ENCODE data around the gene KHDRBS1. TPM values are rescaled to one million over a fixed set of nuclear protein-coding genes. Genes with fewer than 3 reads are reported as not detected.

Gene KHDRBS1
- total RNA-seq, 4 donors from 2014 or later: 49.6 to 63.5 (median 57.2) TPM

DNA sequence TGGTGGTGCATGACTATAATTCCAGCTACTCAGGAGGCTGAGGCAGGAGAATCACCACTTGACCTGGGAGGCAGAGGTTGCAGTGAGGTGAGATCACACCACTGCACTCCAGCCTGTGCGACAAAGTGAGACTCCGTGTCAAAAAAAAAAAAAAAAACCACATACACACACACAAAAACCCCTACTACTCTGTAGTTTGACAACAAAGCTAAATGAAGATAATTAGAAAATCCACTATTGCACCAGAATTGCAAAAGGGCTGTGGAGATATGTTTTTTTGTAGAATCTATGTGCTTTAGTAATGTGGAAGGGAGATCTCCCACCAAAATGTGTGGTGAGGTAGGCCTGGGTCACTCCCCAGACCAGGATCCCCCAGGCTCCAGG lies 32.2 kb upstream of the KHDRBS1 start:
- TF ChIP-seq, protein P1, sequence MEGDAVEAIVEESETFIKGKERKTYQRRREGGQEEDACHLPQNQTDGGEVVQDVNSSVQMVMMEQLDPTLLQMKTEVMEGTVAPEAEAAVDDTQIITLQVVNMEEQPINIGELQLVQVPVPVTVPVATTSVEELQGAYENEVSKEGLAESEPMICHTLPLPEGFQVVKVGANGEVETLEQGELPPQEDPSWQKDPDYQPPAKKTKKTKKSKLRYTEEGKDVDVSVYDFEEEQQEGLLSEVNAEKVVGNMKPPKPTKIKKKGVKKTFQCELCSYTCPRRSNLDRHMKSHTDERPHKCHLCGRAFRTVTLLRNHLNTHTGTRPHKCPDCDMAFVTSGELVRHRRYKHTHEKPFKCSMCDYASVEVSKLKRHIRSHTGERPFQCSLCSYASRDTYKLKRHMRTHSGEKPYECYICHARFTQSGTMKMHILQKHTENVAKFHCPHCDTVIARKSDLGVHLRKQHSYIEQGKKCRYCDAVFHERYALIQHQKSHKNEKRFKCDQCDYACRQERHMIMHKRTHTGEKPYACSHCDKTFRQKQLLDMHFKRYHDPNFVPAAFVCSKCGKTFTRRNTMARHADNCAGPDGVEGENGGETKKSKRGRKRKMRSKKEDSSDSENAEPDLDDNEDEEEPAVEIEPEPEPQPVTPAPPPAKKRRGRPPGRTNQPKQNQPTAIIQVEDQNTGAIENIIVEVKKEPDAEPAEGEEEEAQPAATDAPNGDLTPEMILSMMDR (IDR thresholded peaks at IDR 0.05): no peak
- no peak for DNase-seq (ENCODE audit: low spot score)
- ATAC-seq (ENCODE audit: low FRiP score): no peak

DNA sequence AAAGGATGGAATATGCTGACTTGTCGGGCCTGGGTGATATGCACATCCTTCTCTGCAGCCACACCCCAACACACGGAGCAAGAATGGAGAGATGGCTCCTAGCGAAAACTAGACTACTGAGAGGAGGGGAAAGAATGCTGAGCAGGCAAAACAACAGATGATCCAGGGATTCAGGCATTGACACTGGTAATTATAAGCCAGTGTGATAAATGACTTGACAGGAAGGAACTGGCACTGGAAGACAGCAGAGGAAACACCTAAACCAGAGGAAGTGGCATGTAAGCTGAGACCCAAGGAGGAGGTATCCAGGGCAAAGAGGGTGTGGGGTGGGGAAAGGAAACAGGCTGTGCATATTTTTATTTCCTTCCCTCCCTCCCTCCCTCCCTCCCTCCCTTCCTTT lies 31.7 kb upstream of the KHDRBS1 start:
- no peak for ATAC-seq (ENCODE audit: low FRiP score)
- no peak for DNase-seq (ENCODE audit: low spot score)
- TF ChIP-seq, protein P1 (IDR thresholded peaks at IDR 0.05): no peak

DNA sequence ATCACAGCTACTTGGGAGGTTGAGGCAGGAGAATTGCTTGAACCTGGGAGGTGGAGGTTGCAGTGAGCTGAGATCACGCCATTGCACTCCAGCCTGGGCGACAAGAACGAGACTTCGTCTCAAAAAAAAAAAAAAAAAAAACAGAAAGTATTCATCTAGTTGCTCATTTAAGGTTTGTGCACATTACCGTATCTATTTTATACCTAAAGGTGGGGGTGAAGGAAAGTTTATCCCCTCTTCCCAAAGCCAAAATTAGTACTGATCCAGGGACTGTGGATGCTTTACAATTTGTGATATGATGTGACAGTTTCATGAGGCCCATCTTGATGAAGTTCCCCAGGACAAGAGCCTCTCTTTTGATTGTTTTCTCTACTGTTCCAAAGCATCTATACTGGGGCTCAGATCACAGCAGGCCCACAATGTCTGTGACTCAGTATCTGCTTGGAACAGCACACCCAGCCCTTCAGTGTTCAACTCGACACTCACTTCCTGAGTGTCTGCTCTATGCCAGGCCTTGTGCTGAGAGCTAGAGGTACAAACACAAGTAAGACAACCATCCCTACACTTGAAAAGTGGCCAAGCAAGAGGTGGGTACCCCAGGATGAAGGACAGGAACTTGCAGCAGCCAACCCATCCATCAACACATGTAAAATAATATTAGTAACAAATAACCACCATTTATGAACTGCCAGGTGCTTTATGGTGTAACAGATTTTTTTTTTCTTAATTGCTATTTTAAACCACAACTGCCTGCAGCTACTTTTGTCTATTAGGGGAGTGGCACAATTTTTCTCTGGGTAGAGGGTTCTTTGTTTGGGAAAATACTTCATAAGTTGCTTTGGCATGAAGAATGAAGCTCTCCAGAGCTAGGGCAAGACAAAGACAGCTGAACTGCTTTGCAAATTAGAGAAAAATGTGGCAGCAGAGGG lies 29.0 kb upstream of the KHDRBS1 start:
- TF ChIP-seq, protein P1 (IDR thresholded peaks at IDR 0.05): no peak
- DNase-seq (ENCODE audit: low spot score) (no peak), ATAC-seq (ENCODE audit: low FRiP score) (no peak)

DNA sequence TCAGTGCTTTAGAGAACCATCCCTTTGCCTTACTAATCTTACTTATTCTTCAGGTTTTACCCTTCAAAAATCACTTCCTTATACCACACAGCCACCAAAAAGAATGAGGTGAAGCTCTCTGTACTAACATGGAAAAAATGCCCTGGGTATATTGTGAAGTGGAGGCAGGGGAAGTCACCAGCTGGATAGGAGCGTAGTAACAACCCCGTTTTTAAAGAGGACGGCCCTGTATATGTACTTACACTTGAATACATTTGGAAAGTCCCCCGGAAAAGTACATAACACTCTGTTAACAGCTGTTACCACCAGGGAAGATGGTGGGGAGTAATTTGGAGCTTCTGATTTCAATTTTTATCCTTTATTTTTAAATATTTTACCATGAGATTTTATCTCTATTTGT lies 28.2 kb upstream of the KHDRBS1 start:
- ATAC-seq (ENCODE audit: low FRiP score) (no peak), DNase-seq (ENCODE audit: low spot score) (no peak)
- TF ChIP-seq, protein P1 (IDR thresholded peaks at IDR 0.05): no peak

DNA sequence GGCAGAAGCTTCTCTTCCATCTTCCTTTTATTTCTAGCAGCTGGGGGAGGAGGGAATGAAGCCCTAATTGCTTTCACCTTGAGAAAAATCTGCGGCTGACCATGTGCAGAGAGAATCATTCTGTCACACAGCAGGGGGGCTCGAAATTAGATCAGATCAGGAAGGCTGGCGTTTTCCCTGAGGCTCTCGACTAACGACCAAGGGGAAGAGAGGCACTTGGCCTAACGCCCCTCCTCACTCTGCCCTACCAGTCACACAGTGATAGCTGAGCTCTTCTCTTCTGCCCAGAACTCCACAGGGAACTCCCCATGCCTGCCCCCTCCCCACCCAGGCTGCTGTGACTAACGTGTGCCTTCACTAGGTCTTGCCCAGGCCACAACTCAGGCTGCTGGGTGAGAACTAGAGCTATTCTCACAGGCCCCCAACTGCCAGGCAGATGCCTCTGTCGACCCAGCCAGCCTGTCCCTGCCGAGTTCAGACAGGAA lies 26.5 kb upstream of the KHDRBS1 start:
- ATAC-seq (ENCODE audit: low FRiP score) (no peak), DNase-seq (ENCODE audit: low spot score) (no peak)
- TF ChIP-seq, protein P1 (IDR thresholded peaks at IDR 0.05): no peak

DNA sequence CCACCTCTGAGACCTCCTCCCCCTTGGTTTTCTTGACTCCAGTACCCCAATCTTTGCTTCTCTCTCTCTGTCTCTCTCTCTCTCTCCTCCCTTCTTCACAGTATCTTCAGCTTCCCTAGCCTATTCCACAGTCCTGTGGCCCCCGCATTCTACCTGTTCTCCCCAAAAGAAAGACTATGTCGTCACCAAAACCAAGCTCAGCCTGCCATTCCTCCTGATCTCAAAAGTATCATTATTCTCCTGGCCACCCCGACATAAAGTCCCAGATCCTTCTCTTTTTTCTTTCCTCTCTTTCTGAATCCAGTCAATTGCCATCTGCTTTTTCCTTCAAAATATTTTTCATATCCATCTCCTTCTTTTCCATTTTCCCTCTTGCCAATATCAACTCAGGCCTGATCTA lies 23.7 kb upstream of the KHDRBS1 start:
- TF ChIP-seq, protein P1 (IDR thresholded peaks at IDR 0.05): no peak
- DNase-seq (ENCODE audit: low spot score) (no peak), ATAC-seq (ENCODE audit: low FRiP score) (no peak)

DNA sequence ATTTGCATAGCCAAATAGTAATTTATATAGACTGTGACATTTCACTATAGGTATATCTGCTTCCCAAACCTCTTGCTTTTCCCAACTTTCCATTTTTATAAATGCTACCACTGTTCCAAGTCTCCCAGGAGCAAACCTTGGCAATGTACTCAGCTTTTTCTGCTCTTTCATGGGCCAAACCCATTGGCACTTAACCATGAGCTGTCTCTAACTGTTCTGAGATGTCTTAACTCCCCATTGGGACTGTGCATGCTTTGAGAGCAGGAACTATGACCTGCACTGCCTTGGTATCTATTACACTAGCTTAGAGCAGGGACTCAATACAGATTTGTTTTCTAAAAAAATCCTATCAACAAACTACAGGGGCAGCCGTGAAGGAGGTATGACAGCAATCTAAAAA lies 22.5 kb upstream of the KHDRBS1 start:
- TF ChIP-seq, protein P1 (IDR thresholded peaks at IDR 0.05): no peak
- DNase-seq (ENCODE audit: low spot score): no peak
- no peak for ATAC-seq (ENCODE audit: low FRiP score)
